Heart left ventricle (tissue), 16 donors: ENCODE measurements around the gene AURKAIP1. TPM values are rescaled to one million over a fixed set of nuclear protein-coding genes. Genes with fewer than 3 reads are reported as not detected.

Experiments
- ATAC-seq, 4 donors: fragments of 200-7000 bp; cut with Tn5 transposase; one replicate each; pipeline ENCODE4 v1.9.1; 2020 to 2022; ENCODE audit warnings: moderate library complexity in 4 of 4, mild to moderate bottlenecking in 3 of 4, moderate number of reproducible peaks in 1 of 4
- DNase-seq, 5 donors: peaks; one replicate each; pipeline ENCODE4 v3.0.0-alpha.2; 2020
- H3K27ac ChIP-seq, 12 donors: fragments of 200-600 bp; sonication (generic) in 4 of 12; one replicate each; pipeline versions ENCODE4 v1.5.0 to v1.8.0; 2016 to 2022; ENCODE audit warnings: mild to moderate bottlenecking in 2 of 12
- H3K27me3 ChIP-seq, 9 donors: fragments of 200-600 bp; sonication (generic) in 2 of 9; one replicate each; pipeline versions ENCODE4 v1.5.1 to v1.8.0; 2016 to 2022; ENCODE audit warnings: mild to moderate bottlenecking in 3 of 9
- H3K36me3 ChIP-seq, 9 donors: fragments of 200-600 bp; sonication (generic) in 2 of 9; one replicate each; pipeline versions ENCODE4 v1.5.0 to v1.8.0; 2018 to 2022; ENCODE audit warnings: mild to moderate bottlenecking in 2 of 9
- H3K4me1 ChIP-seq, 12 donors: fragments of 200-600 bp; sonication (generic) in 4 of 12; one replicate each; pipeline versions ENCODE4 v1.5.0 to v1.8.0; 2016 to 2022; ENCODE audit warnings: mild to moderate bottlenecking in 3 of 12
- H3K4me3 ChIP-seq, 12 donors: fragments of 200-600 bp; sonication (generic) in 4 of 12; one replicate each; pipeline versions ENCODE4 v1.5.0 to v1.8.0; 2017 to 2022; ENCODE audit warnings: mild to moderate bottlenecking in 9 of 12, moderate library complexity in 4 of 12
- H3K9me3 ChIP-seq, 12 donors: fragments of 200-600 bp; sonication (generic) in 4 of 12; one replicate each; pipeline versions ENCODE4 v1.5.0 to v1.8.0; 2016 to 2022; ENCODE audit warnings: mild to moderate bottlenecking in 1 of 12
- POLR2A ChIP-seq, 2 donors: fragments of 450-650 bp; IDR thresholded peaks; one replicate each; pipeline ENCODE4 v1.6.1; 2017; ENCODE audit warnings: antibody characterized with exemption in 2 of 2, mild to moderate bottlenecking in 2 of 2, moderate library complexity in 2 of 2
- WGBS, 4 donors: extraction: QIAGEN DNeasy Blood & Tissue Kit in 2 of 4; methylation state at CpG; one replicate each; pipeline versions ENCODE4 v1.1.5 to v1.1.7; 2013 to 2018; 5-methylcytosine and 5-hydroxymethylcytosine counted together
- intact Hi-C, 10 donors: fragments of 100-400 bp; cut with DNase I; formaldehyde crosslinking; loops; one replicate each; pipeline versions ENCODE4 v1.11.1 to v1.14.2; 2022
- polyA plus RNA-seq, 2 donors: library from polyadenylated mRNA; stranded (reverse); fragments of 200-250 nt; gene quantifications; one replicate each; pipeline ENCODE4 v1.2.3, GENCODE V29; 2013
- total RNA-seq, 9 donors: library from RNA; depleted of rRNA in 2 of 9; stranded (reverse); fragments of >200 nt in 2 of 9; fragmentation: NEBNext Ultra II Directional in 3 of 9; extraction: Animal tissue kit (Norgen Biotek cat#: 25700) in 3 of 9; gene quantifications; one replicate each; pipeline versions ENCODE4 v1.1.0 to v1.2.4, GENCODE V29; 2016 to 2023
- TF ChIP-seq, protein P1 (sequence below), 12 donors: fragments of 200-600 bp; sonication (generic) in 4 of 12; IDR thresholded peaks; one replicate each; pipeline versions ENCODE4 v1.5.0 to v1.8.0; 2018 to 2022; ENCODE audit warnings: antibody characterized with exemption in 12 of 12, mild to moderate bottlenecking in 5 of 12
- donor health status: ischemic (EF 13 %, LVEDD 7.1; RV severe dilation, severe dysfunction).
- donor health status: healthy with polysubstance abuse.
- donor health status: DM: no; HTN: yes; CAD: no.
- donor health status: DM: no; HTN: no; CAD: no.
- donor health status: ischemic (EF 25% LVEDD 6.9; RV normal size, moderate dysfunction).
- donor health status: ischemic (EF 25% LVEDD 5.7; RV mildly dilated, moderate dysfunction).
- donor health status: healthy.
- donor health status: DM: yes; HTN: yes; CAD: no.
- donor health status: ischemic (EF 35%, LVEDD 5.7; RV mildly dilated, moderate dysfunction).
- donor health status: nonischemic (EF 11% LVEDD 7.7; RV severe dilation, severe dysfunction).
- donor health status: DM: yes; HTN: yes; CAD: no.
- donor health status: PGD.
- donor health status: ischemic (EF 29% LVEDD 5.4; RV normal size, mild dysfunction).
- donor health status: nonischemic (EF 23%, LVEDD 6.1; RV moderate dilation, normal function).

AURKAIP1 gene
- total and polyA plus RNA-seq, 11 donors = 157 to 465 (median 192) TPM

DNA sequence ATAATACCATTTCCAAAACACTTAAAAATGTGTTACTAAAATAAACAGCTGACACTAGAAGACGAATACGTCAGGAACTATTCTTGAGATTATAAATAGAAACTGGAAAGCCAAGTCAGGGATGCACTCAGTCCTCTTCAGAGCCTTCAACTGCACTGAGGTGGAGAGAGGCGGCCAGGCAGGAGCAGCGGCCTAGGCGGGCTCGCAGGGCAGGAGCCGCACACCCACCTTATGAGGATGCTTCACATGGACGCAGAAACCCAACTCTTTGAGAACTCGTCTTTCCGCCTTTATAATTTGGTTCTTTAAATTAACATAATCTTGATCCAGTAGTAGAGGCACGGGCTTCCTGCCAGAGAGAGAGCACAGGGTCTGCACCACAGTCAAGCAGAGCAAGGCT, 20.2 kb upstream of the AURKAIP1 start:
- TF ChIP-seq POLR2A (IDR thresholded peaks at IDR 0.05) = no peak
- TF ChIP-seq, protein P1, sequence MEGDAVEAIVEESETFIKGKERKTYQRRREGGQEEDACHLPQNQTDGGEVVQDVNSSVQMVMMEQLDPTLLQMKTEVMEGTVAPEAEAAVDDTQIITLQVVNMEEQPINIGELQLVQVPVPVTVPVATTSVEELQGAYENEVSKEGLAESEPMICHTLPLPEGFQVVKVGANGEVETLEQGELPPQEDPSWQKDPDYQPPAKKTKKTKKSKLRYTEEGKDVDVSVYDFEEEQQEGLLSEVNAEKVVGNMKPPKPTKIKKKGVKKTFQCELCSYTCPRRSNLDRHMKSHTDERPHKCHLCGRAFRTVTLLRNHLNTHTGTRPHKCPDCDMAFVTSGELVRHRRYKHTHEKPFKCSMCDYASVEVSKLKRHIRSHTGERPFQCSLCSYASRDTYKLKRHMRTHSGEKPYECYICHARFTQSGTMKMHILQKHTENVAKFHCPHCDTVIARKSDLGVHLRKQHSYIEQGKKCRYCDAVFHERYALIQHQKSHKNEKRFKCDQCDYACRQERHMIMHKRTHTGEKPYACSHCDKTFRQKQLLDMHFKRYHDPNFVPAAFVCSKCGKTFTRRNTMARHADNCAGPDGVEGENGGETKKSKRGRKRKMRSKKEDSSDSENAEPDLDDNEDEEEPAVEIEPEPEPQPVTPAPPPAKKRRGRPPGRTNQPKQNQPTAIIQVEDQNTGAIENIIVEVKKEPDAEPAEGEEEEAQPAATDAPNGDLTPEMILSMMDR (IDR thresholded peaks at IDR 0.05) = no peak
- ATAC-seq (no peak), DNase-seq (no peak)
- peaks cover under 1 to 46% (median 28%) of the 10 kb centered on the region in 12 donors for H3K4me1 ChIP-seq
- peak overlapping the region in 8 of 12 donors; percentile 34 to 72 (median 60) for H3K27ac ChIP-seq
- H3K27me3 ChIP-seq = no peaks in the 10 kb centered on the region
- 69 to 76% (median 72%) methylated on average over 11 of the region's 11 CpGs for WGBS, 4 donors
- H3K4me3 ChIP-seq = no peak overlapping the region
- no peaks in the 10 kb centered on the region for H3K9me3 ChIP-seq
- intact Hi-C loops = no loop called here
- H3K36me3 ChIP-seq = peaks cover 0 to 81% (median 78%) of the 10 kb centered on the region in 9 donors

DNA sequence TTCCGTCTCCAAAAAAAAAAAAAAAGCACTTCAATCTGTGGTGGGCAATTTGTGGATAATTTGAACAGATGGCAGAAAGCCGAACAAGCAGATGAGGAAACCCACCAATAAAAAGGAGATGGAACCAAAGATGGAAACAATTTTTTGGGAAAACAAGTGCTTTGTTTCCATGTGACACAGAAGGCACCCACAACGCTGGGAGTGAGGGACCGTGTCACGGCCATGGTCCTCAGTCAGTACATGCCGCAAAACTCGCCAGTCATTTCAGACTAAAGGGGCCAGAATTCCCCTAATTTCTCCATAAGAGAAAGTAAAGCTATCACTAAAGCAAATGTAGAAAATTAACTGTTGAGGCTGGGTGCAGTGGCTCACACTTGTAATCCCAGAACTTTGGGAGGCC, 19.1 kb upstream of the AURKAIP1 start:
- DNase-seq = no peak
- Histone ChIP-seq H3K9me3 (no peaks in the 10 kb centered on the region), H3K4me3 (no peak overlapping the region), H3K27me3 (no peaks in the 10 kb centered on the region), H3K4me1 (peaks cover 0 to 41% (median 24%) of the 10 kb centered on the region in 12 donors), H3K27ac (peak overlapping the region in 4 of 12 donors; percentile 34 to 72 (median 62)), H3K36me3 (peaks cover 2 to 92% (median 88%) of the 10 kb centered on the region in 9 donors)
- ATAC-seq = no peak
- TF ChIP-seq, protein P1 (IDR thresholded peaks at IDR 0.05) = no peak
- TF ChIP-seq POLR2A (IDR thresholded peaks at IDR 0.05) = no peak
- intact Hi-C loops = no loop called here
- 94 to 97% (median 96%) methylated on average over 7 of the region's 7 CpGs for WGBS, 4 donors

DNA sequence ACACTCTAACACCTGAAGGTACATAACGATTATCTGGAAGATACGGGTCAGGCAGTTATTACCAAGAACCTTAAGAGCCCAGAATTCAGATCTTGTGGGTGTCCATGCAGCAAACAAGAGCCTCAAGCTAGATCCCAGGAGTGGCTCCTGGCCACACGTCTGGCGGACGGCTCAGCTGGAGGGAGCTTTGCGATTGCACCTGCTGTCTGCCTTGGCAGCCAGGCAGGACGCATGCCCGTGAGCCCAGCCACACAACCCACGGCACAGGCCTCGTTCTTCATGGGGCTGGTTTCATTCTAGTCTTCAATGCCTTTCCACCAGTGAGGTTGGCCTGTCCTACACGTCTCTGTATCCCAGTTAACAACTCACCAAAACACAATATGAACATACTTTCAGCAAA, 18.4 kb upstream of the AURKAIP1 start:
- DNase-seq (no peak), ATAC-seq (no peak)
- H3K27ac ChIP-seq = no peak overlapping the region
- intact Hi-C loops = no loop called here
- H3K9me3 ChIP-seq = no peaks in the 10 kb centered on the region
- H3K4me1 ChIP-seq = peaks cover 0 to 40% (median 24%) of the 10 kb centered on the region in 12 donors
- no peak overlapping the region for H3K4me3 ChIP-seq
- peaks cover 2 to 98% (median 95%) of the 10 kb centered on the region in 9 donors for H3K36me3 ChIP-seq
- TF ChIP-seq, protein P1 (IDR thresholded peaks at IDR 0.05) = no peak
- TF ChIP-seq POLR2A (IDR thresholded peaks at IDR 0.05) = no peak
- H3K27me3 ChIP-seq = no peaks in the 10 kb centered on the region
- 88 to 98% (median 92%) methylated on average over 7 to 11 of the region's 11 CpGs for WGBS, 4 donors

DNA sequence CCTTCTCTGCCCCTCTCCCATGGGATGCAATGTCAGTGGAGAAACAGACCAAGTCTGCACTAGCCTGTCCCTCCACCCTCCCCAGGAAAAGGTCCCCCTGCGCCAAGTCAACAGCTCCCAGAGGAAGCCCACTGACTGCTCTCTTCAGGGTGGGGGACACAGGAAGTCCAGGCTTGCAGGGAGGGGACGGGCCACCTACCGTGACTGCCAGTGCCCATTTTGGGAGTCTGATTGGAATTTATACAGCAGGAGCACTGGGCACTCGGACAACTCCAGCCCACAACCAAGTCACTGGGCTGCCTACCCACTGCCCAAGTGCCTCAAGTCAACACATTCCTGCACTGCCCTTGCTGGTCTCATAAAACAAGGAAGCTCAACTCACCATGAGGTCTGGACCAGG, 18.0 kb upstream of the AURKAIP1 start:
- H3K9me3 ChIP-seq = no peaks in the 10 kb centered on the region
- no peak for TF ChIP-seq POLR2A (IDR thresholded peaks at IDR 0.05)
- TF ChIP-seq, protein P1 (IDR thresholded peaks at IDR 0.05) = no peak
- no peak for ATAC-seq
- no peak overlapping the region for H3K27ac ChIP-seq
- DNase-seq = no peak
- no peak overlapping the region for H3K4me3 ChIP-seq
- WGBS, 4 donors = 72 to 85% (median 83%) methylated on average over 4 of the region's 4 CpGs
- H3K4me1 ChIP-seq = peaks cover 0 to 36% (median 19%) of the 10 kb centered on the region in 12 donors
- intact Hi-C loops = no loop called here
- H3K27me3 ChIP-seq = no peaks in the 10 kb centered on the region
- peaks cover 2 to 100% (median 98%) of the 10 kb centered on the region in 9 donors for H3K36me3 ChIP-seq
